GM19239 (cell line): ENCODE data around the gene MYF6.

Experiments
- DNase-seq: peaks from one replicate; pipeline ENCODE4 v3.0.0; 2011; ENCODE audit warnings: low spot score; ENCODE audit not compliant: insufficient read length
- FAIRE-seq: peaks from 2 replicates; lab custom pipeline; 2011; peaks lifted over from hg19 to GRCh38; lab: Jason Lieb, UNC

Gene MYF6

GRCh38 chr12:80747800-80748199, 40.4 kb downstream of the MYF6 start:
- DNase-seq (no peak), FAIRE-seq (no peak)

GRCh38 chr12:80749456-80749855, 42.0 kb downstream of the MYF6 start:
- FAIRE-seq, result no peak
- DNase-seq, result no peak

- FAIRE-seq, result no peak
- no peak for DNase-seq
Observed at GRCh38 chr12:80752464-80752863, 45.0 kb downstream of the MYF6 start.

- FAIRE-seq (no peak), DNase-seq (no peak)
Observed at GRCh38 chr12:80754274-80754673, 46.8 kb downstream of the MYF6 start.

GRCh38 chr12:80756875-80757274, 49.4 kb downstream of the MYF6 start:
- DNase-seq, result no peak
- no peak for FAIRE-seq
